ENCODE measurements around the gene NIBAN1.
"Not testable (repeated sequence)": the region's sequence is repeated elsewhere in the genome, so short reads cannot be mapped to it uniquely, and the experiment has no call there.

The NIBAN1 gene

GRCh38 chr1:184971522-184972265 is 2.6 kb downstream of the NIBAN1 start:
- no peak for DNase-seq

GRCh38 chr1:184970691-184971161 is 3.6 kb downstream of the NIBAN1 start:
- no peak for DNase-seq

GRCh38 chr1:184966989-184967388 is 7.3 kb downstream of the NIBAN1 start:
- DNase-seq: no peak

- DNase-seq: no peak
Observed at GRCh38 chr1:184965944-184966860, 8.1 kb downstream of the NIBAN1 start.

GRCh38 chr1:184965439-184965838 is 8.9 kb downstream of the NIBAN1 start:
- DNase-seq: no peak

GRCh38 chr1:184959626-184960025 is 14.7 kb downstream of the NIBAN1 start:
- no peak for DNase-seq

GRCh38 chr1:184958554-184959353 is 15.6 kb downstream of the NIBAN1 start:
- DNase-seq: no peak

GRCh38 chr1:184957901-184958300 is 16.4 kb downstream of the NIBAN1 start:
- DNase-seq: not testable (repeated sequence)

- no peak for DNase-seq
Observed at GRCh38 chr1:184956999-184957700, 17.2 kb downstream of the NIBAN1 start.

GRCh38 chr1:184954232-184954995 is 19.9 kb downstream of the NIBAN1 start:
- no peak for DNase-seq

- no peak for DNase-seq
Observed at GRCh38 chr1:184953600-184954219, 20.6 kb downstream of the NIBAN1 start.

- DNase-seq: no peak
Observed at GRCh38 chr1:184952428-184952827, 21.9 kb downstream of the NIBAN1 start.

- no peak for DNase-seq
Observed at GRCh38 chr1:184951788-184952187, 22.5 kb downstream of the NIBAN1 start.

- DNase-seq: no peak
Observed at GRCh38 chr1:184950906-184951305, 23.4 kb downstream of the NIBAN1 start.

- DNase-seq: no peak
Observed at GRCh38 chr1:184950227-184950626, 24.1 kb downstream of the NIBAN1 start.

- no peak for DNase-seq
Observed at GRCh38 chr1:184947497-184948256, 26.6 kb downstream of the NIBAN1 start.

GRCh38 chr1:184945678-184946412 is 28.5 kb downstream of the NIBAN1 start:
- no peak for DNase-seq

- DNase-seq: no peak
Observed at GRCh38 chr1:184945029-184945428, 29.3 kb downstream of the NIBAN1 start.

GRCh38 chr1:184943998-184944397 is 30.3 kb downstream of the NIBAN1 start:
- DNase-seq: no peak

GRCh38 chr1:184941735-184942134 is 32.6 kb downstream of the NIBAN1 start:
- DNase-seq: no peak
